Measurements from ENCODE around the gene EPHA8. TPM values are rescaled to one million over a fixed set of nuclear protein-coding genes. Genes with fewer than 3 reads are reported as not detected.

The EPHA8 gene
- total RNA-seq, 1 donor from 2014 or later, result not detected

DNA sequence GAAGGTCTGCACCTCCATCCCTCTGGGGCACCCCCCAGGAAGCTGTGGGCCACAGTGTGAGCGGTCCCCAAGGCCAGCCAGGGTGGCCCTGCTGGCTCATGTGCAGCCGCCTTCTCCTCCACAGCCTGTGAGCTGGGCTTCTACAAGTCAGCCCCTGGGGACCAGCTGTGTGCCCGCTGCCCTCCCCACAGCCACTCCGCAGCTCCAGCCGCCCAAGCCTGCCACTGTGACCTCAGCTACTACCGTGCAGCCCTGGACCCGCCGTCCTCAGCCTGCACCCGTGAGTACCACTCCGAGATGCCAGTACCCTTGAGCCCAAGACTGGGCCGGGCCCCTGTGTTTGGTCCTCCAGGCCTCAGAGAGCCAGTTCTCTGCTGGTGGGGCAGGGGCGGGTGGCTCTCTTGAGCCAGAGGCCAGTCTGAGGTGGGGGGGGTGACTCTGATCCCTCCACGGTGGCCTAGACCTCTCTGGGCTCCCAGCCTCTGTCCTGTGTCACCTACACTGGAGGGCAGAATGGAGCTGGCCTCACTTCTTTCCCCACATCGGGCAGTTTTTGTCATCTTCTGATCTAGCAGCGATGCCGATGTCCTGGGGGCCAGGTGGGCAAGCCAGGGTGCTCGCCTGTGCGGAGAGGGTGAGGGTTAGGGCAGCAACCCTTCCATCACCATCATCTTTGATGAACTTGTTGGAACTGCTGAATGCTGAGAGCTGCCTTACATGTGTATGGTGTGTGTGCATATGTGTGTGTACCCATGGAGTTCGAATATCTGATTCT lies 23.3 kb downstream of the EPHA8 start:
- Histone ChIP-seq H3K9me3 (no peaks in the 10 kb centered on the region), H3K4me1 (peaks cover 4% of the 10 kb centered on the region), H3K36me3 (no peaks in the 10 kb centered on the region), H3K27me3 (peaks cover 5% of the 10 kb centered on the region), H3K4me3 (no peak overlapping the region), H3K27ac (no peak overlapping the region)
- TF ChIP-seq, protein P1, sequence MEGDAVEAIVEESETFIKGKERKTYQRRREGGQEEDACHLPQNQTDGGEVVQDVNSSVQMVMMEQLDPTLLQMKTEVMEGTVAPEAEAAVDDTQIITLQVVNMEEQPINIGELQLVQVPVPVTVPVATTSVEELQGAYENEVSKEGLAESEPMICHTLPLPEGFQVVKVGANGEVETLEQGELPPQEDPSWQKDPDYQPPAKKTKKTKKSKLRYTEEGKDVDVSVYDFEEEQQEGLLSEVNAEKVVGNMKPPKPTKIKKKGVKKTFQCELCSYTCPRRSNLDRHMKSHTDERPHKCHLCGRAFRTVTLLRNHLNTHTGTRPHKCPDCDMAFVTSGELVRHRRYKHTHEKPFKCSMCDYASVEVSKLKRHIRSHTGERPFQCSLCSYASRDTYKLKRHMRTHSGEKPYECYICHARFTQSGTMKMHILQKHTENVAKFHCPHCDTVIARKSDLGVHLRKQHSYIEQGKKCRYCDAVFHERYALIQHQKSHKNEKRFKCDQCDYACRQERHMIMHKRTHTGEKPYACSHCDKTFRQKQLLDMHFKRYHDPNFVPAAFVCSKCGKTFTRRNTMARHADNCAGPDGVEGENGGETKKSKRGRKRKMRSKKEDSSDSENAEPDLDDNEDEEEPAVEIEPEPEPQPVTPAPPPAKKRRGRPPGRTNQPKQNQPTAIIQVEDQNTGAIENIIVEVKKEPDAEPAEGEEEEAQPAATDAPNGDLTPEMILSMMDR (IDR thresholded peaks at IDR 0.05), result no peak
- ATAC-seq (no peak), DNase-seq (no peak)
- intact Hi-C loops (cut with DNase I), result no loop called here

DNA sequence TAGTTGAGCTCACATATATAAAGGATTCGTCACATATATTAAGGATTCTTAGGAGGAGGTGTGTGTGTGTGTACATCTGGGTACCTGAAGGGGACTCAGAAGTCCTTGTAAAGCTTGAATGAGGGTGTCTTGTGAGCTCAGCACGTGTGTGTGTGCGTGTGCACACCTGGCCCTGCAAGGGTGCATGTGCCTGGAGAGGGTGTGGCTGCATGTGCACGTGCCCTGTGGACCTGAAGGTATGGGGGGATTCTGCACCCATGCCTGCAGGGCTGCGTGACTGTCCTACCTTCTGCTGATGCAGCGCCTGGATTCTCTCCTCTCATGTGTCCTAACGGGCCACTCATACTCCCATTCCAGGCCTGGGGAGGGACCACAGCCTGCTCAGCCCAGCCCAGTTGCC lies 24.0 kb downstream of the EPHA8 start:
- no peak overlapping the region for H3K4me3 ChIP-seq
- H3K27me3 ChIP-seq, result peaks cover 12% of the 10 kb centered on the region
- H3K36me3 ChIP-seq, result no peaks in the 10 kb centered on the region
- H3K4me1 ChIP-seq, result peaks cover 4% of the 10 kb centered on the region
- ATAC-seq (no peak), DNase-seq (no peak)
- TF ChIP-seq, protein P1 (IDR thresholded peaks at IDR 0.05), result no peak
- intact Hi-C loops (cut with DNase I), result no loop called here
- H3K9me3 ChIP-seq, result no peaks in the 10 kb centered on the region
- no peak overlapping the region for H3K27ac ChIP-seq

DNA sequence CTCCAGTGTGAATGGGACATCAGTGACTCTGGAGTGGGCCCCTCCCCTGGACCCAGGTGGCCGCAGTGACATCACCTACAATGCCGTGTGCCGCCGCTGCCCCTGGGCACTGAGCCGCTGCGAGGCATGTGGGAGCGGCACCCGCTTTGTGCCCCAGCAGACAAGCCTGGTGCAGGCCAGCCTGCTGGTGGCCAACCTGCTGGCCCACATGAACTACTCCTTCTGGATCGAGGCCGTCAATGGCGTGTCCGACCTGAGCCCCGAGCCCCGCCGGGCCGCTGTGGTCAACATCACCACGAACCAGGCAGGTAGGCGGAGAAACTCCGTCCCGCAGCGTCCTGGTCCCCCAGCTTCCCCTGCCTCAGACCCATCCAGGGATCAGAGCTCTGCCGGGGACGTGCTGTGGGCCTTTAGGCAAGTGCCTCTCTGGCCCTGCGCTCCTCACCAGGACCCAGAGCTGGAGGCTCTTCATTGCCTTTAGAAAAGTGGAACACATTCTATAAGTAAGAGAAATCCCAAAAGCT lies 25.7 kb downstream of the EPHA8 start:
- no peak for DNase-seq
- Histone ChIP-seq H3K36me3 (no peaks in the 10 kb centered on the region), H3K4me1 (no peaks in the 10 kb centered on the region), H3K27me3 (peaks cover 24% of the 10 kb centered on the region), H3K9me3 (no peaks in the 10 kb centered on the region), H3K27ac (no peak overlapping the region), H3K4me3 (no peak overlapping the region)
- TF ChIP-seq, protein P1 (IDR thresholded peaks at IDR 0.05), result no peak
- intact Hi-C loops (cut with DNase I), result no loop called here
- ATAC-seq, result no peak

DNA sequence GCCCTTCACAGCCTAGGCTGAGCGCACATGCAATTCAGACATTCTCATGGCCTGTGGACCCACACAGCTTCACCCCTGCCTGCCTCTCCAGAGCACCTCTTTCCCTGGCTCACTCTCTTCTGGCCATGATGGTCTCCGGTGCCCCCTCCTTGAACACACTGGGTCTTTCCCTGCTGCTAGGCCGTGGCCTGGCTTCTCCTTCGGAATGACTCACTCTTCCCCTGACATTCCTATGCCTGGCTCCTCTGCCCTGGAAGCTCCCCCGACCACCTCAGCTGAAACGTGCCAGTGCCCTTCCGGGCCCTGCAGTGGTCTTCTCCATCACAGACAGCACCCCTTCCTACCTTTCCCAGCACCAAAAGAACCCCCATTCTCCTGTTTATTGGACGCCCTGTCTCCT lies 28.3 kb downstream of the EPHA8 start:
- TF ChIP-seq, protein P1 (IDR thresholded peaks at IDR 0.05), result no peak
- intact Hi-C loops (cut with DNase I), result no loop called here
- H3K36me3 ChIP-seq, result no peaks in the 10 kb centered on the region
- H3K27me3 ChIP-seq, result peaks cover 38% of the 10 kb centered on the region
- no peaks in the 10 kb centered on the region for H3K9me3 ChIP-seq
- no peak overlapping the region for H3K27ac ChIP-seq
- no peak for ATAC-seq
- H3K4me3 ChIP-seq, result no peak overlapping the region
- H3K4me1 ChIP-seq, result no peaks in the 10 kb centered on the region
- DNase-seq, result no peak

DNA sequence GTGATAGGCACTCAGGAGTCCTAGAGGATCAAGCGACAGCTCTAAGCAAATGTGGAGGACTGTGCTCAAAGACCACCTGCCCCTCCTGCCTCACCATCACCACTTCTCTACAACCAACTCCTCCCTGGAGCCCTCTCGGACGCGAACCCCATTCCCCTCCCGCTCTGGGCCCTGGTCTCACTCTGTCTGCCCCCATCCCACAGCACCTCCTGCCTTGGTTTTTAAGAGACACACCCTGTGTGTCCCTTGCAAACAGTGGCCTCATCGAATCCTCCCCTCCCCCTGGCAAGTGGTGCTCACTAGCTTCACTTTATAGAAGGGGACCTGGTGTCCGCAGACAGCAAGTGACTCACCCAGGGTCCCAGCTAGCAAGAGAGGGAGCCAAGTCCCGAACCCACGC lies 28.8 kb downstream of the EPHA8 start:
- DNase-seq (no peak), ATAC-seq (no peak)
- no peak overlapping the region for H3K4me3 ChIP-seq
- no peaks in the 10 kb centered on the region for H3K36me3 ChIP-seq
- no peaks in the 10 kb centered on the region for H3K9me3 ChIP-seq
- H3K27me3 ChIP-seq, result peaks cover 38% of the 10 kb centered on the region
- H3K4me1 ChIP-seq, result no peaks in the 10 kb centered on the region
- intact Hi-C loops (cut with DNase I), result no loop called here
- TF ChIP-seq, protein P1 (IDR thresholded peaks at IDR 0.05), result no peak
- H3K27ac ChIP-seq, result no peak overlapping the region

Measured in upper lobe of right lung (tissue), 1 donor.